ENCODE measurements around the gene LGALS16.
"Not testable (repeated sequence)": the region's sequence is repeated elsewhere in the genome, so short reads cannot be mapped to it uniquely, and the experiment has no call there.

LGALS16 gene

DNA sequence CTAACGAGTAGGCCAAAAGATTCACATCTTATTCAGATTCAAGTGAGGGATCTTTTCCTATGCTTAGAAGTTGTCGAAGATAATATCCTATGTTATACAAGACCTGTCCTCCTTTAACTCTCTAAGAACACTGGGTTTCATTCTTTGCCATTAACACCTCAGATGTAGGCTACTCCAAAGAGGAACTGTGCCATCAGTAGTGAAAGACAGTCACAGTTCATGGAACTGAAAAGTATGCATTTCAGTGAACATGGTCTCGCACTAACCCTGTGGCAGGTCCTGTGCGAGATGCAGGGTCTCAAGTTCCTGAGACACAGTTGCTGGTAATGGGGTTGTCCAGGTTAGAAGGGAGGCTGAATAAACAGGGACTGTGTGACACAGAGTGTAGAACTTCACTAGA, 4.1 kb downstream of the LGALS16 start:
- in situ Hi-C loops (cut with MboI; ENCODE audit: low pct_unique_long_range_greater_than_20kb, low sequenced_read_pairs, unreplicated experiment): loop anchor here (5.0 kb wide), 1 partner anchor 117 kb away; the partner anchor contains the start of gene EID2
- TF ChIP-seq, protein P1, sequence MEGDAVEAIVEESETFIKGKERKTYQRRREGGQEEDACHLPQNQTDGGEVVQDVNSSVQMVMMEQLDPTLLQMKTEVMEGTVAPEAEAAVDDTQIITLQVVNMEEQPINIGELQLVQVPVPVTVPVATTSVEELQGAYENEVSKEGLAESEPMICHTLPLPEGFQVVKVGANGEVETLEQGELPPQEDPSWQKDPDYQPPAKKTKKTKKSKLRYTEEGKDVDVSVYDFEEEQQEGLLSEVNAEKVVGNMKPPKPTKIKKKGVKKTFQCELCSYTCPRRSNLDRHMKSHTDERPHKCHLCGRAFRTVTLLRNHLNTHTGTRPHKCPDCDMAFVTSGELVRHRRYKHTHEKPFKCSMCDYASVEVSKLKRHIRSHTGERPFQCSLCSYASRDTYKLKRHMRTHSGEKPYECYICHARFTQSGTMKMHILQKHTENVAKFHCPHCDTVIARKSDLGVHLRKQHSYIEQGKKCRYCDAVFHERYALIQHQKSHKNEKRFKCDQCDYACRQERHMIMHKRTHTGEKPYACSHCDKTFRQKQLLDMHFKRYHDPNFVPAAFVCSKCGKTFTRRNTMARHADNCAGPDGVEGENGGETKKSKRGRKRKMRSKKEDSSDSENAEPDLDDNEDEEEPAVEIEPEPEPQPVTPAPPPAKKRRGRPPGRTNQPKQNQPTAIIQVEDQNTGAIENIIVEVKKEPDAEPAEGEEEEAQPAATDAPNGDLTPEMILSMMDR (IDR thresholded peaks at IDR 0.05; ENCODE audit: extremely low read depth, insufficient read depth, missing control alignments): no peak
- DNase-seq (ENCODE audit: low spot score): no peak

DNA sequence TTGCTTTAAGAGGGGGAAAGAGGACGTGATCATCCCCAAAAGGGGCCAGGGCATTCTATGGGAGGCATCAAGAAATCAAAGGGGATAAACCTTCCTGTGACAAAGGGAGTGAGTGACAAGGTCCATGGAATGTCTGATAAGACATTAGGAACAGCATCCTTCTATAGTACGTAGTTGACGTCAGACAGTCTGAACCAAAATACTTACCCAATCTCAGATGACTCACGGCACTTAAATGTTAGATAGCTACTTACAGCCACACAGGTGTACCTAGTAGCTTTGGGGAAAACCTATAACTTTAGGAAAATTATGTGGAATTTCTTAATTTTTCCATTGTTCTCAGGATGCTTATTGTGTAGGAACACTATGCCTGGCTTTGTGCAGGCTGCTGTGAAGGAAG, 4.9 kb downstream of the LGALS16 start:
- in situ Hi-C loops (cut with MboI; ENCODE audit: low pct_unique_long_range_greater_than_20kb, low sequenced_read_pairs, unreplicated experiment): loop anchor here (5.0 kb wide), 1 partner anchor 118 kb away; the partner anchor contains the start of gene EID2
- TF ChIP-seq, protein P1 (IDR thresholded peaks at IDR 0.05; ENCODE audit: extremely low read depth, insufficient read depth, missing control alignments): no peak
- DNase-seq (ENCODE audit: low spot score): no peak

DNA sequence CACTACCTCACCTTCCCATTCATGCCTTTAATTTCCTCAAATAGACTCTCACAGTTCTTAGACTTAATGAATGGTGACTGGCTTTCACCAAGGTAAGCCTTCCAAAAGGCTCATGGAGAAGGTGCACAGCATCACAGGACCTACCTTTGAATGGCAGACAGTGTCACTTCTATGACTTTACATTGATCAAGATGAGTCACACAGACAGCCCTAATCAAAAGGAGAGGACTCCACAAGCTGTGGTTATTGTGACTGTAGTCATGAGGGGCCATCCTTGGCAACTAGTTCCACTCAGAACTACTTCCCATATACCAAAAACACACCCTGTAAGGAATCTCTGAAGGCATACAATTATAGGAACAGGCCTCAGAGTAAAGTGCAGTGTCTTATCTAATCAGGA, 5.9 kb downstream of the LGALS16 start:
- in situ Hi-C loops (cut with MboI; ENCODE audit: low pct_unique_long_range_greater_than_20kb, low sequenced_read_pairs, unreplicated experiment): loop anchor here (5.0 kb wide), 1 partner anchor 119 kb away; the partner anchor contains the start of gene EID2
- no peak for DNase-seq (ENCODE audit: low spot score)
- TF ChIP-seq, protein P1 (IDR thresholded peaks at IDR 0.05; ENCODE audit: extremely low read depth, insufficient read depth, missing control alignments): no peak

DNA sequence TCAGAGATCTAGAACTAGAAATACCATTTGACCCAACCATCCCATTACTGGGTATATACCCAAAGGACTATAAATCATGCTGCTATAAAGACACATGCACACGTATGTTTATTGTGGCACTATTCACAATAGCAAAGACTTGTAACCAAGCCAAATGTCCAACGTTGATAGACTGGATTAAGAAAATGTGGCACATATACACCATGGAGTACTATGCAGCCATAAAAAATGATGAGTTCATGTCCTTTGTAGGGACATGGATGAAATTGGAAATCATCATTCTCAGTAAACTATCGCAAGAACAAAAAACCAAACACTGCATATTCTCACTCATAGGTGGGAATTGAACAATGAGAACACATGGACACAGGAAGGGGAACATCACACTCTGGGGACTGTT, 14.1 kb downstream of the LGALS16 start:
- in situ Hi-C loops (cut with MboI; ENCODE audit: low pct_unique_long_range_greater_than_20kb, low sequenced_read_pairs, unreplicated experiment): loop anchor here (10.0 kb wide), 1 partner anchor 115 kb away; no protein-coding TSS in a partner anchor
- not testable (repeated sequence) for DNase-seq (ENCODE audit: low spot score)

DNA sequence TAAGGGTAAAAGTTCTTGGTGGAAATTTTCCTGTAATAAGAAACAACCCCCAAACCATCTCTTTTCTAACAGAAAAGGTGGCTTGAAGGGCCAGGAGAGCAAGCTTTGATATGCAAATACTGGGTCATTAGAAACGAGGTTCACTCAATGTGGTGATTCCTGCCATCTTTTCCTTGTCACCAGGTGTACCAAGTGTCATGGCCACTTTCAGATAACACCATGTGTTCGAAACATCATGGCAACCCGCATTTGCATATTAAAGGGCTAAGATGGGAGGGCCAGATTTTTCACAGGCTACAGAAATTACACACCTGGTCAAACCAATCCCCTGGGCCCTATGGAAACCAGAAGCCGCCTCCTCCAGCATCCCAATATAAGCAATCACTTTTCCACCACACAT, 15.3 kb downstream of the LGALS16 start:
- DNase-seq (ENCODE audit: low spot score): no peak
- TF ChIP-seq, protein P1 (IDR thresholded peaks at IDR 0.05; ENCODE audit: extremely low read depth, insufficient read depth, missing control alignments): no peak
- in situ Hi-C loops (cut with MboI; ENCODE audit: low pct_unique_long_range_greater_than_20kb, low sequenced_read_pairs, unreplicated experiment): loop anchor here (10.0 kb wide), 1 partner anchor 114 kb away; no protein-coding TSS in a partner anchor

DNA sequence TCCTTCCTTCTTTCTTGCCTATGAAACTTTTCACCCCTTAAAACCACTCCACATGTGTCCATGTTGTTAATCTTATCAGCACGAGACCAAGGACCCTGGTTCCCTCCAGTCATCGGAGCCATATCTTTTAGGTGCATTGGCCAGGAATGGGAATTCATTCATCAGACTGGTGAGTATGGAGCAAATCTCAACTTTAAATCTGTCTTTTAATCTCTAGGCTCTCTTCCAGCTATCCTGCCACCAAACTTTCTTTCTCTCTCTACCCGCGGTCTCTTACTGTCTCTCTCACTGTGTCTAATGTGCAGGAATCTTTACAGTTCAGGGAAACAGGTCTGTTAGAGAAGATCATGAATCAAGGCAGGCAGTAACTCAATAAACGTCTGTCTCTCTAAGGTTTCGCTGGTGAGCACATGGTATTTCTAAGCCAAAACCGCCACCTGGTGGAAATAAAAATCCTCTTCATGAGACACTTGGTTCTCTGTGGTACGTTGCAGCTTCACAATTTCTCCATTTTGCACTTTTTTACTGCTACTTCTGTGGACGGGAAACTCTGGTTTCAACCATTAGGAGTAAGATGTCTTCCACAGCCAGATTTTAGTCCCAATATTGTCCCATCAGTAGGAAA, 16.1 kb downstream of the LGALS16 start:
- in situ Hi-C loops (cut with MboI; ENCODE audit: low pct_unique_long_range_greater_than_20kb, low sequenced_read_pairs, unreplicated experiment): loop anchor here (10.0 kb wide), 1 partner anchor 113 kb away; no protein-coding TSS in a partner anchor

DNA sequence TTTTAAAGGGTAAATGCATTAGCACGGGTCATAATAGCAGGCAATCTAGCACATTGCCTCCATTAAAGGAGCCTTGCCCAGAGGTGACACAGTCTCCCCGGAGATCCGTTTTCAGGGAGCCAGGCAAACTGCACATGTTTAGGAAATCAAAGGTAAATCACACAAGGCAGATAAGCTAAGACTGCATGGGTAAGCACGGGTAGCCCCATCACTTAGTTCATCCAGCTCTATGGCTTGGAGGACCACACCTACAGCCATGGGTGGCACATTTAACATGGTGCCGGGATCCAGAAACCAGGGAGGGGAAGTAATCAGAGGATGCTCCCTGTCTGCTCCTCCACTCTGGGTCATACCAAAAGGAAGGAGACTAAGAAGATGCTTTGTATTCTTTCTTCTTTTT, 16.8 kb downstream of the LGALS16 start:
- TF ChIP-seq, protein P1 (IDR thresholded peaks at IDR 0.05; ENCODE audit: extremely low read depth, insufficient read depth, missing control alignments): no peak
- DNase-seq (ENCODE audit: low spot score): no peak
- in situ Hi-C loops (cut with MboI; ENCODE audit: low pct_unique_long_range_greater_than_20kb, low sequenced_read_pairs, unreplicated experiment): loop anchor here (10.0 kb wide), 1 partner anchor 112 kb away; no protein-coding TSS in a partner anchor

More for the DNA sequence above, 16.1 kb downstream of the LGALS16 start:
- TF ChIP-seq, protein P1 (IDR thresholded peaks at IDR 0.05; ENCODE audit: extremely low read depth, insufficient read depth, missing control alignments): peak; percentile 63
- DNase-seq (ENCODE audit: low spot score): peak; percentile 45

Measured in GM13977 (cell line).